ENCODE results near the gene TJP2.
"Not testable (repeated sequence)": the region's sequence is repeated elsewhere in the genome, so short reads cannot be mapped to it uniquely, and the experiment has no call there.

Gene TJP2

GRCh38 chr9:69164573-69164972, 9.5 kb upstream of the TJP2 start:
- DNase-seq, result not testable (repeated sequence)

- no peak for DNase-seq
Observed at GRCh38 chr9:69165581-69165980, 8.5 kb upstream of the TJP2 start.

GRCh38 chr9:69168709-69169217, 5.3 kb upstream of the TJP2 start:
- peak; percentile 76 for DNase-seq

GRCh38 chr9:69170231-69170630, 3.8 kb upstream of the TJP2 start:
- DNase-seq, result no peak

GRCh38 chr9:69171049-69171448, 3.0 kb upstream of the TJP2 start:
- DNase-seq, result no peak

- DNase-seq, result no peak
Observed at GRCh38 chr9:69171517-69171916, 2.6 kb upstream of the TJP2 start.

- DNase-seq, result no peak
Observed at GRCh38 chr9:69172895-69173294, 1.2 kb upstream of the TJP2 start.

- no peak for DNase-seq
Observed at GRCh38 chr9:69173497-69173890, 583 bp upstream of the TJP2 start.

- DNase-seq, result peak; percentile 59
Observed at GRCh38 chr9:69174616-69175463, 763 bp downstream of the TJP2 start.

GRCh38 chr9:69175486-69175885, 1.4 kb downstream of the TJP2 start:
- no peak for DNase-seq

- no peak for DNase-seq
Observed at GRCh38 chr9:69176471-69177171, 2.5 kb downstream of the TJP2 start.

GRCh38 chr9:69178583-69179011, 4.5 kb downstream of the TJP2 start:
- DNase-seq, result no peak

- no peak for DNase-seq
Observed at GRCh38 chr9:69179037-69179436, 5.0 kb downstream of the TJP2 start.

- no peak for DNase-seq
Observed at GRCh38 chr9:69180200-69180599, 6.1 kb downstream of the TJP2 start.

- peak; percentile 65 for DNase-seq
Observed at GRCh38 chr9:69180670-69181069, 6.6 kb downstream of the TJP2 start.

- DNase-seq, result no peak
Observed at GRCh38 chr9:69181908-69182353, 7.9 kb downstream of the TJP2 start.

- no peak for DNase-seq
Observed at GRCh38 chr9:69184266-69184665, 10.2 kb downstream of the TJP2 start.

- DNase-seq, result no peak
Observed at GRCh38 chr9:69186841-69187611, 12.9 kb downstream of the TJP2 start.

- DNase-seq, result no peak
Observed at GRCh38 chr9:69188975-69189374, 14.9 kb downstream of the TJP2 start.

GRCh38 chr9:69190086-69190862, 16.2 kb downstream of the TJP2 start:
- DNase-seq, result no peak

- DNase-seq, result no peak
Observed at GRCh38 chr9:69190863-69191181, 16.7 kb downstream of the TJP2 start.

- no peak for DNase-seq
Observed at GRCh38 chr9:69191231-69191630, 17.2 kb downstream of the TJP2 start.

GRCh38 chr9:69192214-69192613, 18.1 kb downstream of the TJP2 start:
- no peak for DNase-seq

Data from stimulated activated CD4-positive, alpha-beta T cell treated with anti-CD3 and anti-CD28 coated beads, Interleukin-1b, Interleukin-23, amount 100 ng/mL, for 48 hours (primary cell).